ENCODE data around the gene ZNF101.

The ZNF101 gene

DNA sequence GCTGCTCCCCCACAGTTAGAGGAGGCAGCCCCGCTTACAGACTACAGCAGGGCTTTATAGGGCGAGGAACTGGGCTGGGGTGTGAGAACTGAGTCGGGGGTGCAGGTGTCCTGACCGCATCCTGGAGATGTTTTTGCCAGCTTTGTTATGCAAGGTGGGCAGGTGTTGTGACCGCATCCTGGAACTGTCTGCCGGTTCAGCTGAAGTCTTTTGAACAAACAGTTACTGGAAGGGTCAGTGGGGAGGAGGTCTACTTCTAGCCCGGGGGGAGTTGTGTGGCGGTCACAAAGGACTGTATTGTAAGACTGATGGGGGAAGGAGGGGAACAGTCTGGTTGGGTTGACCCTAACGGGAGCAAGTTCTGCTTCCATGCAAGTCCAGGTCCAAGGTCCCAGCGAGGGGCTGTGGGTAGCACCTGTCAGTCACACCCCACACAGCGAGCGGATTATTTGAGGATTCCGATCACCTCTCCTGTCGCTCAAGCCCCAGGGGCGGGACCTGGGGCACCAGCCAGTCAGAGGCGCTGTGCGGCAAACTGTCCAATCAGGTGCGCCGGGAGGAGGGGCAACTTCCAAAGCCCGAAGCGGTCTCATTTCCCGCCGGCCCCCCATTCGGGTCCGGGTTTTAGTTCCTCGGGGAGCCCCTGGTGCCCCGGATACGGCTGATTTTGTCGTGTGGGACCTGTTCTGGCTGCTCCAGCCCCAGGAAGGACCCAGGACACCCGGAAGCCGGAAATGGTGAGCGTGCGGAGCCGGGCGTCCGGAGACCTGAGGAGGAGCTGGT, at the start of gene ZNF101:
Gene ZNF101, plus strand, starts transcription at position 610 of the 783 bp plus-strand sequence. Its CDS starts 125 bp downstream, at position 735.
- peak; percentile 96 for DNase-seq (ENCODE audit: low spot score)
- TF ChIP-seq, protein P1, sequence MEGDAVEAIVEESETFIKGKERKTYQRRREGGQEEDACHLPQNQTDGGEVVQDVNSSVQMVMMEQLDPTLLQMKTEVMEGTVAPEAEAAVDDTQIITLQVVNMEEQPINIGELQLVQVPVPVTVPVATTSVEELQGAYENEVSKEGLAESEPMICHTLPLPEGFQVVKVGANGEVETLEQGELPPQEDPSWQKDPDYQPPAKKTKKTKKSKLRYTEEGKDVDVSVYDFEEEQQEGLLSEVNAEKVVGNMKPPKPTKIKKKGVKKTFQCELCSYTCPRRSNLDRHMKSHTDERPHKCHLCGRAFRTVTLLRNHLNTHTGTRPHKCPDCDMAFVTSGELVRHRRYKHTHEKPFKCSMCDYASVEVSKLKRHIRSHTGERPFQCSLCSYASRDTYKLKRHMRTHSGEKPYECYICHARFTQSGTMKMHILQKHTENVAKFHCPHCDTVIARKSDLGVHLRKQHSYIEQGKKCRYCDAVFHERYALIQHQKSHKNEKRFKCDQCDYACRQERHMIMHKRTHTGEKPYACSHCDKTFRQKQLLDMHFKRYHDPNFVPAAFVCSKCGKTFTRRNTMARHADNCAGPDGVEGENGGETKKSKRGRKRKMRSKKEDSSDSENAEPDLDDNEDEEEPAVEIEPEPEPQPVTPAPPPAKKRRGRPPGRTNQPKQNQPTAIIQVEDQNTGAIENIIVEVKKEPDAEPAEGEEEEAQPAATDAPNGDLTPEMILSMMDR (IDR thresholded peaks at IDR 0.05; ENCODE audit: extremely low read depth, missing control alignments): no peak

- TF ChIP-seq, protein P1 (IDR thresholded peaks at IDR 0.05; ENCODE audit: extremely low read depth, missing control alignments): no peak
Observed at GRCh38 chr19:19619181-19619848, 49.3 kb upstream of the ZNF101 start.

DNA sequence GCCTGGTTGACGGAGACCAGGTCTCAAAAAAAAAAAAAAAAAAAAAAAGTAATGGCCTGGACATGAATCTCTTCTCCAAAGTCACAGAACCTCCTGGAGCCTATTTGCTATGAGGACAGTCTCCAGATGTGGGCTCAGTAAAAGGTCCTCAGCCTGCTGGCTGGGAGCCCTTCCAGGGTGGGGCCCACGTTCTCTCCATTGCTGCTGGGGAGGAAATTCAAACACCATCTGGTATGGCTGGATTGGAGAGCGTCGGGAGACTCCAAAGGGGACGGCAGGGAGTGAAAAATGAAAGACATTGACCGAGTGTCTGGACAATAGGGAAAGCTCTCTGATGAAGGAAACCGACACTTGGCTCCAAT, 48.8 kb upstream of the ZNF101 start:
- DNase-seq (ENCODE audit: low spot score): no peak
- TF ChIP-seq, protein P1 (IDR thresholded peaks at IDR 0.05; ENCODE audit: extremely low read depth, missing control alignments): no peak

More at GRCh38 chr19:19619181-19619848, 49.3 kb upstream of the ZNF101 start:
- no peak for DNase-seq (ENCODE audit: low spot score)

- DNase-seq (ENCODE audit: low spot score): no peak
- TF ChIP-seq, protein P1 (IDR thresholded peaks at IDR 0.05; ENCODE audit: extremely low read depth, missing control alignments): no peak
Observed at GRCh38 chr19:19623383-19623782, 45.3 kb upstream of the ZNF101 start.

DNA sequence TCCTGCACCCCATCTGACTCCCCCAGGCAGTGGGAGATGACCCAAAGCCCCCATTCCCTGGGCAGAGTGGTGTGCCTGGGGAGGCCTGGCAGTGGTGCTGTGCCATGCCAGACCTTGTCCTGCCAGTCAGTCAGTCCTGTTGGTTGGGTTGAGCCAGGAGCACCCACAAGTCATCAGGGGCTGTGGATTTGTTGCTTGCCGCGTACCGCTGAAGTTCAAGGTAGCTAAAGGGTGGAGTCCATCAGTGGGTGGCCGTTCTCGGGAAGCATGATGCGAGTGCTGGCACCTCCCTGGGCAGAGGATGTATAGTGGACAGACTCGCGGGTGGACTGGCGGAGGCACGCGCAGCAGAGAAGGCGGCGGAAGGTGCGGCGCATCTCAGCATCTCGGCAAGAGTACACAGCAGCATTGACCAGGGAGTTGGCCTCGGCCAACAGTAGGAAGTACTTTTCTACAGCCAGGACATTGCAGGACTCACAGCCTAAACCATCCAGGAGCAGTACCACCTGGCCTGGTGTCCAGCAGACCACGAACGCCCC, 44.5 kb upstream of the ZNF101 start:
- TF ChIP-seq, protein P1 (IDR thresholded peaks at IDR 0.05; ENCODE audit: extremely low read depth, missing control alignments): no peak
- no peak for DNase-seq (ENCODE audit: low spot score)

DNA sequence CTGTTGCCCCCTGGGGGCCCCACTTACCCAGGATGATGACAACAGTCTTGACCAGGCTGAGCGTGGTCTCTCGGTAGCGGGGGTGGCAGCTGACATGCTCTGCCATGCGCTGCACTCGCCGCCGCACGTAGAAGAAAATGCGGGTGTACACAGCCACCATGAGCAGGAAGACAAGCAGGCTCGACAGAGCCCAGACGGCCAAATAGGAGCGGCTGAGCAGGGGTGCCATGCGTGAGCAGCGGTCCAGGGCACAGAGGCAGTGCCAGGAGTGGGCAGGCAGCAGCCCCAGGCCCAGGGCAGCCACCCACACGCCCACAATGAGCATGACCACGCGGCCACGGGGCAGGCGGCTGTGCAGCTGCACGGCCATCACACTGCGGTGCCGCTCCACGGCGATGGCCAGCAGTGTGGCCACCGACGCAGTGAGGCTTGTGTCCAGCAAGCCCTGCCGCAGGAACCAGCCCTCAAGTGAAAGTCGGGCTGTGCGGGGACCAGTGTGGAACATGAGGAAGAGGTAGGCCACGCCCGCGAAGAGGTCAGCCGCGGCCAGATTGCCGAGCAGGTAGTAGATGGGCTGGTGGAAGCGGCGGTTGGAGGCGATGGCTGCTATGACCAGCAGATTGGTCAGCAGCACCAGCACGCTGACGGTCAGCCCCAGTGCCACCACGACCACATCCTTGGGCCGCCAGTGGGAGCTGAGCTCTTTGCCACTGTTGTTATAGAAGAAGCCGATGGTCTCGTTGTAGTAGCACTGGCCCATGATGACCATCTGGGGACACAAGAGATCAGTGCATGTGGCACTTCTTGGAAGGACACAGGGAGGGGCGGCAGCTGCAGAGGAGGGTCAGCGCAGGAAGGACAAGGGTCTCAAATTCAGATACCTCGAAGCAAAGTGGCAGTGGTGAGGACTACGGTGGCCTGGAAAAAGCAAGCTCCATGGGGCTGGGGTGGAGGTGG, 41.8 kb upstream of the ZNF101 start:
- TF ChIP-seq, protein P1 (IDR thresholded peaks at IDR 0.05; ENCODE audit: extremely low read depth, missing control alignments): no peak
- no peak for DNase-seq (ENCODE audit: low spot score)

Measured in GM20000 (cell line).